ENCODE results near the gene CATSPERD. TPM values are rescaled to one million over a fixed set of nuclear protein-coding genes. Genes with fewer than 3 reads are reported as not detected.
"Not testable (repeated sequence)": the region's sequence is repeated elsewhere in the genome, so short reads cannot be mapped to it uniquely, and the experiment has no call there.

Gene CATSPERD
- total RNA-seq, 1 donor from 2014 or later: not detected

DNA sequence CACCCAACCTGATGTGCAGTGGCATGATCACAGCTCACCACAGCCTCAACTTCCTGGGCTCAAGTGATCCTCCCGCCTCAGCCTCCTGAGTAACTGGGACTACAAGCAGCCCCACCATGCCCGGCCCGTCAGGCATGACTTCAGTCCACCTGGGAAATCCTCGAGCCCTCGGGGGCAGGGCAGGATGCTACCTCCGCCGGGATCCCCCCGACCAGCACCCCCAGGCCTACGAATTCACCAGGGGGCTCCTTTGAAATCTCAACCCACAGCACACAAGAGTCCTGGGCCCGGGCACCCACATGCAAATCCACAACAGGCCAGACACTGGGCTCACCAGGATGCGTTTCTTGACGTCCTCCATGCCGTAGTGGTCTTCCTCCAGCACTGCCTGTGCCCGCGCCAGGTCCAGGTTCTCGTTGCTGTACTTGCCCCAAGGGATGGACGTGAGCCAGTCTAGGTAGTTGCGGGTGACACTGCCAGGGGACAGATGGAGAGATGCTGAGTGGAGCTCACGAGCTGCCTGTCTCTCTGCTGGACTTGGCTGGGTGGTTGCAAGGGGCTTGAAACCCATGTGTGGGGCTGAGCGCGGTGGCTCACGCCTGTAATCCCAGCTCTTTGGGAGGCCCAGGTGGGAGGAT, 19.9 kb upstream of the CATSPERD start:
- no peak overlapping the region for H3K27ac Mint-ChIP-seq
- H3K27me3 Mint-ChIP-seq (ENCODE audit: low read depth): no peaks in the 10 kb centered on the region

DNA sequence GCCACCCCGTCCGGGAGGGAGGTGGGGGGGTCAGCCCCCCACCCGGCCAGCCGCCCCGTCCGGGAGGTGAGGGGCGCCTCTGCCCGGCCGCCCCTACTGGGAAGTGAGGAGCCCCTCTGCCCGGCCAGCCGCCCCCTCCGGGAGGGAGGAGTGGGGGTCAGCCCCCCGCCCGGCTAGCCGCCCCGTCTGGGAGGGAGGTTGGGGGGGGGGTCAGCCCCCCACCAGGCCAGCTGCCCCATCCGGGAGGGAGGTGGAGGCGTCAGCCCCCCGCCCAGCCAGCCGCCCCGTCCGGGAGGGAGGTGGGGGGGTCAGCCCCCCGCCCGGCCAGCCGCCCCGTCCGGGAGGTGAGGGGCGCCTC, 18.4 kb upstream of the CATSPERD start:
- not testable (repeated sequence) for DNase-seq (ENCODE audit: low spot score in 2 of 2, unreplicated experiment in 2 of 2); H3K27me3 Mint-ChIP-seq (ENCODE audit: low read depth); H3K4me1 Mint-ChIP-seq; H3K4me3 Mint-ChIP-seq; H3K9me3 Mint-ChIP-seq; H3K27ac Mint-ChIP-seq
- peaks cover 24% of the 10 kb centered on the region for H3K36me3 Mint-ChIP-seq

More for the DNA sequence above, 19.9 kb upstream of the CATSPERD start:
- Mint-ChIP-seq H3K36me3 (peaks cover 21% of the 10 kb centered on the region), H3K4me1 (no peaks in the 10 kb centered on the region), H3K9me3 (no peaks in the 10 kb centered on the region), H3K4me3 (no peak overlapping the region)
- DNase-seq (ENCODE audit: low spot score in 2 of 2, unreplicated experiment in 2 of 2): no peak
- TF ChIP-seq, protein P1, sequence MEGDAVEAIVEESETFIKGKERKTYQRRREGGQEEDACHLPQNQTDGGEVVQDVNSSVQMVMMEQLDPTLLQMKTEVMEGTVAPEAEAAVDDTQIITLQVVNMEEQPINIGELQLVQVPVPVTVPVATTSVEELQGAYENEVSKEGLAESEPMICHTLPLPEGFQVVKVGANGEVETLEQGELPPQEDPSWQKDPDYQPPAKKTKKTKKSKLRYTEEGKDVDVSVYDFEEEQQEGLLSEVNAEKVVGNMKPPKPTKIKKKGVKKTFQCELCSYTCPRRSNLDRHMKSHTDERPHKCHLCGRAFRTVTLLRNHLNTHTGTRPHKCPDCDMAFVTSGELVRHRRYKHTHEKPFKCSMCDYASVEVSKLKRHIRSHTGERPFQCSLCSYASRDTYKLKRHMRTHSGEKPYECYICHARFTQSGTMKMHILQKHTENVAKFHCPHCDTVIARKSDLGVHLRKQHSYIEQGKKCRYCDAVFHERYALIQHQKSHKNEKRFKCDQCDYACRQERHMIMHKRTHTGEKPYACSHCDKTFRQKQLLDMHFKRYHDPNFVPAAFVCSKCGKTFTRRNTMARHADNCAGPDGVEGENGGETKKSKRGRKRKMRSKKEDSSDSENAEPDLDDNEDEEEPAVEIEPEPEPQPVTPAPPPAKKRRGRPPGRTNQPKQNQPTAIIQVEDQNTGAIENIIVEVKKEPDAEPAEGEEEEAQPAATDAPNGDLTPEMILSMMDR (IDR thresholded peaks at IDR 0.05; ENCODE audit: unreplicated experiment): no peak

DNA sequence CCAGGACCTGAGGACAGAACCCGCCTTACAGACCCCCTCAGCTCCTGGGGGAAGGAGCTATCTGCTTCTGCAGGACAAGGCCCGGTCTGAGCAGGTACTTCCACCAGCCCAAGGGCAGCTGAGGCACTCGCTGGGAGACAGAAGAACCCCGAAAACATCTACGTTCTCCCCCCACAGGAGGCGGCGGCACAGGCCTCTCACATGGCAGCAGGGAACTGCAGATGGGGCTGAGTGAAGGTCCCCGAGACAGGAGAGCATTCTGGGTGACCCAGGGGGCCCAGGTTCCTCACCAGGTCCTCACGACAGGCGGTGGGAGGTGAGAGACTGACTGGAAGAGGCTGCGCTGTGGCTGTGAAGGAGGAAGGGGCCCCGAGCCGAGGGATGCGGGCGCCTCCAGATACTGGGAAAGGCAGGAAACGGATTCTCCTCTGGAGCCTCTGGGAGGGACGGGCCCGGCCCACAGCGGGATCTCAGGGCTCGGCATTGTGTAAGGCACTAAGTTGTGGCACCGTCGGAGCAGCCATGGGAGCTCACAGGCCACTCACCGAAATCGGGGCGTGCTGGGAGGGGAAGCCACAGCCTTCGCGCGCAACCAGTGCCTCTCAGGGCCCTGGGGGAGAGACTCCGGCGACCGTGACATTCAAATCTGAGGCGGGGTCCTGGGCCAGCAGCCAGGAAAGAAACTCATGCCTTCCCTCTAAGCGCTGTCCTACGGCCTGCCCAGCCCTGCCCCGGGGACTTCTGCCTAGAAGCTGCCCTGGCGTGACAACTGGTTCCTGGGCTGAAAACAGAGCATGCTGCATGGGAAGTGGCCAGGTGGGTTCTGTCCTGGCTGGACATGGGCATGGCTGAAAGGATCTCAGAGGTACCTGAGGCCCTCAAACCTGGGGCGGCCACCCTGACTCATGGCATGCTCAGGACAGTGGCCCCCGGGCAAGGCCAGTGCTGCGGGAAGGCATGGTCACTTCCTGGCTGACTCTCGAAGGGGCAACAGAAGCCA, 16.3 kb upstream of the CATSPERD start:
- H3K27me3 Mint-ChIP-seq (ENCODE audit: low read depth): no peaks in the 10 kb centered on the region
- H3K4me1 Mint-ChIP-seq: no peaks in the 10 kb centered on the region
- no peaks in the 10 kb centered on the region for H3K9me3 Mint-ChIP-seq
- H3K36me3 Mint-ChIP-seq: peaks cover 26% of the 10 kb centered on the region
- no peak for DNase-seq (ENCODE audit: low spot score in 2 of 2, unreplicated experiment in 2 of 2)
- H3K4me3 Mint-ChIP-seq: no peak overlapping the region
- TF ChIP-seq, protein P1 (IDR thresholded peaks at IDR 0.05; ENCODE audit: unreplicated experiment): no peak
- H3K27ac Mint-ChIP-seq: no peak overlapping the region

DNA sequence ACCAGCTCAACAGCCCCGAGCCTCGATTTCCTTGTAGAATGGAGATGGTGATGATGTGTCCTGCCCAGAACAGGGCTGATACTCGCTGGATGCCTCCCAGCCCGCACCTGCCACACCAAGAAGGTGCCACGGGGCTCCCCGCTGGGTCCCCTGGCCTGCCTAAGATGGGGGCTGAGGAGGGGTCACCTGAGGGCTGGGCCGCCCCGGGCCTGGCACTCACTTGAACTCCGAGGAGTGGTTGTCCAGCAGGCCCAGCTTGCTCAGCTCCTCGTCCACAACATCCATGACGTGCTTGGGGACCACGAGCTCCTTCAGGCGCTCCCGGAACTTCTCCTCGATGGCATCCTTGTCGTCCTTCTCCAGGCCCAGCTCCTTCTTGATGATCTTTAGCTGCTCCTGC, 14.9 kb upstream of the CATSPERD start:
- DNase-seq (ENCODE audit: low spot score in 2 of 2, unreplicated experiment in 2 of 2): no peak
- Mint-ChIP-seq H3K4me1 (no peaks in the 10 kb centered on the region), H3K9me3 (no peaks in the 10 kb centered on the region), H3K4me3 (no peak overlapping the region), H3K27me3 (ENCODE audit: low read depth) (no peaks in the 10 kb centered on the region), H3K27ac (no peak overlapping the region), H3K36me3 (peaks cover 25% of the 10 kb centered on the region)
- TF ChIP-seq, protein P1 (IDR thresholded peaks at IDR 0.05; ENCODE audit: unreplicated experiment): no peak

DNA sequence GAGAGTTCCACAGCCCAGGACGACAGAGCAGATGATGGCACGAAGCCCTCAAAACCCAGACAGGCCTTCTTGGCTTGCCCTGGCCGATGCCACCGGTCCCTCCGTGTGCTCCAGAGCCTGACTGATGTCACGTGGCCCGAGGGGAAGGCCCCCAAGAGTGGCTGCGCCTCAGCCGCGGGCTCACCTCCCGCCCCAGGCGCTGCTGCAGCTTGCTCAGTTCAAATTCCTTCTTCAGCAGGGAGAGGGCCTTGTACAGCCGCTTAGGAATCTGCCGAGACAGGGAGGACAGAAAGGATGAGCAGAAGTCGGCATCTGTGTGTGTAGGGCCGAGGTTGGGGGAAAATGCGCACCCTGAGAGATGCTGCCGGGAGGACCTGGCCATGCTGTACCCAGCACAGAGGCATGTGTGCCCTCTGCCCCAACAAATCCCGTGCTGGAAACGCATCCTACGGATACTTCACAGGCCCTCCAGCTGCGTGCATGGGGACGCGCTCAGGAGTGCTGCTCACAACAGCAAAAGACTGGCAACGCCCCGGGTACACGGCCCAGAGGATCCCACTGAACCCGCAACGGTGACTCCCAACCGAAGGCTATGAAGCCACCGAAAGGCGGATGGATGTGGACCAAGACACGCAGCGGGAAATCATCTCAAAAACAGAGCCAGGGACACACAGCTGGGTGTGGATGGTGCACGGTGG, 13.4 kb upstream of the CATSPERD start:
- no peak for DNase-seq (ENCODE audit: low spot score in 2 of 2, unreplicated experiment in 2 of 2)
- H3K36me3 Mint-ChIP-seq: peaks cover 15% of the 10 kb centered on the region
- no peaks in the 10 kb centered on the region for H3K4me1 Mint-ChIP-seq
- TF ChIP-seq, protein P1 (IDR thresholded peaks at IDR 0.05; ENCODE audit: unreplicated experiment): no peak
- H3K27ac Mint-ChIP-seq: no peak overlapping the region
- no peaks in the 10 kb centered on the region for H3K9me3 Mint-ChIP-seq
- H3K4me3 Mint-ChIP-seq: no peak overlapping the region
- H3K27me3 Mint-ChIP-seq (ENCODE audit: low read depth): no peaks in the 10 kb centered on the region
